Stimulated activated CD8-positive, alpha-beta memory T cell treated with anti-CD3 and anti-CD28 coated beads, Interleukin-12 subunit alpha, Interleukin-12 subunit beta, amount 100 ng/mL, for 24 hours (primary cell): ENCODE data around the gene VWA3A.
"Not testable (repeated sequence)": the region's sequence is repeated elsewhere in the genome, so short reads cannot be mapped to it uniquely, and the experiment has no call there.

Experiments
- DNase-seq: peaks from one replicate; pipeline ENCODE4 v3.0.0-alpha.2; 2020; ENCODE audit errors: extremely low read depth

Gene VWA3A

DNA sequence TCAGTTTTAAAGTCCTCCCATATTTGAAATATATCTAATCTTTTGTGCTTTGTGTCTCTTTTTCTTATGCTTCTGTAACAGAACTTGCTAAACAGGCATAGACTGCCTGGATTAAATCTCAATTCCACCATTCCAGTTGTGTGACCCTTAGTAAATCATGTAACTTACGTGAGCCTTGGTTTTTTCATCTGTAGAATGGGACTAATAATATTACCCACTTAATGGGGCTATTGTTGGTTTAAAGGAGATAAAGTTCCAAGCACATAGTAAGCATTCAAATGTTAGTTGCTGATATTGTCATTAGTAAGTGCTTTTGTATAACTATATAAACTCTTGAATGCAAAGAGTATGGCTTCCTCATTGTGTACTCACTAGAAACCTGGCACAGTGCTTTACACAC is 5.9 kb upstream of the VWA3A start:
- DNase-seq, result no peak

DNA sequence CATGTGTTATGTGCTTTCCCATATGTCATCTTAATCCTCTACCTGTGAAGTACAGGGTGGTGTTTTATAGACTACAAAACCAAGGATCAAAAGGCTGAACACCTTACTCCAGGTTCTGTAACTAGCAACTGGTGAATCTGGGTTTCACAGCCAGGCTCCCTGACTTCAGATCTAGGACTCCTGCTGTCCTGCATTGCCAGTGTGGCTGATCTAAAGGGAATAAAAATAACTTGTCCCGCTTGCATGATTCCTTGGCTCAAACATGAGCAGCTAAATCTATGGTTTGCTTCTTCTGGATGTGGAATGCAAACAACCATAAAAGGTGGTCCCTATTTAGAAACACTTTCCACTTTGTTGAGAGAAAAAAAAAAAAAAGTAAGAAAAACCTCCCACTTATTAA is 3.7 kb upstream of the VWA3A start:
- no peak for DNase-seq

DNA sequence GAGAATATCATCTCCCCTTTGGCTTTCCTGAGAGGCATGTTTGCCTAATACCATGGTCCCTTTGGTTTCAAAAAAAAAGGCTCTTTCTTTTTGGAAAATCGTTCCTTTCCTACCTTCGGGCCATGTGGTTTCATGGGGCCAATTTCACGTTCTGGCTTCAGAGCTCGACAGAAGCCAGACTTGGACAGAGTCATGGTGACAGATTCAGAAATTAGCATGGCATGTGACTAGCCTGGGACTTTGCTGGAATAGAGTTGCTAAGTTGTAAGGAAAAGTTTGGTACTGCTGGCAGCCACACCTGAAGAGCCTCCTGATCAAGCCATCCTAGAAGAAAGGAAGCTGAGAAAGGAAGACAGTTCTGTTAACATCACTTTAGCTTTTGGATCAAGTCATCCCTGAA is 2.4 kb upstream of the VWA3A start:
- no peak for DNase-seq

DNA sequence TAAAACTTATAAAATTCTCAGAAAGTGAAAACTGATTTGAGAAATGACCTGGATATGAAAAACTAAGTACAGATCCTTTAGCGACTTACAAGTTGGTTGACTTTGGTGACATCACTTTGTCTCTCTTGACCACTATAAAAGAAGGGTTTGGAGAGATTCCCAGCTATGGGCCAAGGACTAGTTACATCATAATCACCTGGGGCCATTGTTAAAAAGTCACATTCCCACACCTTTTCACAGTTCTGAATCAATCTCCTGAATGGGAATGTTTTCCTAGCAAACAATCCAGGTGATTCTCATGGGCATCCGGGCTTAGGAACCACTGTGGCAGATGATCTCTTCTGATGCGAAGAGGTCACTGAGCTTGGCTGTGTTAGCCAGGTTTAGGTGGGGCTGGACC is 620 bp upstream of the VWA3A start:
- no peak for DNase-seq

DNA sequence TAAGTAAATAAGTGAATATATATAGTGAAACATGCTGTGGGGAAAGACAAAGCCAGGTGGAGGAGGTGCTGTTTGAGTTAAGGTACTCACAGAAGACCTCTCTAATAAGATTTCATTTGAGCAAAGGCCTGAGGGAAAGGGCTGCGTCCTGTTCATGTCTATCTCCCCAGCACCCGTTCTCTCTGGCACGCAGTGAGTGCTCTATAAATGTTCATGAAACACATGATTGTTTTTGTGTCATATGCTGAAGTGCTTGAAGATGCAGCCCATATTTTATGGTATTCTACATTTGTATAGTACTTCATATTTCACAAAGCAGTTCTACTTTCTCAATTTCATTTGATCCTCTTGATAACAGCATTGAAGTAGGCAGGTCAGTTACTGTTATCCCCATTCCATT is 990 bp downstream of the VWA3A start:
- no peak for DNase-seq

DNA sequence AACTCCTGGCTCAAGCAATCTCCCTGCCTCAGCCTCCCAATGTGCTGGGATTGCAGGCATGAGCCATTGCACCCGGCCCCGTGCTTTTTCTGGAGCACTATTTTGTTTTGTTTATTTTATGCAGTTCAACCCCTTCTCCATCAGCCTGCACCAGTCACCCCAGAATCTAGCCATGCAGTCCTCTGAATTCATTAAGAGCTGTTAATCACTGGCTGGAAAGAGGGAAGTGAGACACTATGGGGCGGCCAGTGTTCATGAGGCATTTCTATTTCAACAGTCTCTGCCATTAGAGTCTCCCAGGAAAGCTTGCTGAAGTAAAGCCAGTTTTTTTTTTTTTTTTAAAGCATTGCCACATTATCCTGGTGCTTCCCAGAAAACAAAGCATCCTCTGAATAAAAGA is 1.7 kb downstream of the VWA3A start:
- DNase-seq, result no peak

DNA sequence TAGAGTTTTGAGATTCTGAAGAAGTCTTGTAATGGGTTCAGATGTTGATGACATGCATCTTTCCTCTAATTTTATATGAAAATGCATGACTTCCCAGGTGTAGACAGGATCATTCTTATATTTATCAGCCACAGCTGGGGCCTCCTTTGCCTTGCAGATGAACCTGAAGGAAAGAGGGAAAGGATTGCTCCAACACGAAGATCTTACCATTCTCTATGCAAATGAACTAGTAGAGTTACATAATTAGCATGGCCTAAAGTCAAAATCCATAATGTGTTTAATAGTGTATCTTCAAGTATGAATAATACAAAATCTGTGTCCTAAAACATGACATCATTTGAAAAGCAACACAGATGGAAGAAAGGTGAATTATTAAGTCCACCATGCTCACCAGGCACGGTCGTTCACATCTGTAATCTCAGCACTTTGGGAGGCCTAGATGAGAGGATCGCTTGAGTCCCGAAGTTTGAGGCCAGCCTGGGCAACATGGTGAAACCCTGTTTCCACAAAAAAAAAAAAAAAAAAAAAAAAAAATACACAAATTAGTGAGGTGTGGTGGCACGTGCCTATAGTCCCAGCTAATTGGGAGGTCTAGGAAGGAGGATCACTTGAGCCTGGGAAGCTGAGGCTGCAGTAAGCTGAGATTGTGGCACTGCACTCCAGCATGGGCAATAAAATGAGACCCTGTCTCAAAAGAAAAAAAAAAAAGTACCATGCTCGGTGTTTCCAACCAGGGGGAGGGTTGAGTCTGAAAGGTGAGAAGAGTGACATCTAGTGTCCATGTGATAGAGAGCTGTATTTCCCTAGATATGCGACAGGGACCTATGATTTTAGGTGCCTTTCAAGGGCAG is 6.3 kb downstream of the VWA3A start:
- no peak for DNase-seq

DNA sequence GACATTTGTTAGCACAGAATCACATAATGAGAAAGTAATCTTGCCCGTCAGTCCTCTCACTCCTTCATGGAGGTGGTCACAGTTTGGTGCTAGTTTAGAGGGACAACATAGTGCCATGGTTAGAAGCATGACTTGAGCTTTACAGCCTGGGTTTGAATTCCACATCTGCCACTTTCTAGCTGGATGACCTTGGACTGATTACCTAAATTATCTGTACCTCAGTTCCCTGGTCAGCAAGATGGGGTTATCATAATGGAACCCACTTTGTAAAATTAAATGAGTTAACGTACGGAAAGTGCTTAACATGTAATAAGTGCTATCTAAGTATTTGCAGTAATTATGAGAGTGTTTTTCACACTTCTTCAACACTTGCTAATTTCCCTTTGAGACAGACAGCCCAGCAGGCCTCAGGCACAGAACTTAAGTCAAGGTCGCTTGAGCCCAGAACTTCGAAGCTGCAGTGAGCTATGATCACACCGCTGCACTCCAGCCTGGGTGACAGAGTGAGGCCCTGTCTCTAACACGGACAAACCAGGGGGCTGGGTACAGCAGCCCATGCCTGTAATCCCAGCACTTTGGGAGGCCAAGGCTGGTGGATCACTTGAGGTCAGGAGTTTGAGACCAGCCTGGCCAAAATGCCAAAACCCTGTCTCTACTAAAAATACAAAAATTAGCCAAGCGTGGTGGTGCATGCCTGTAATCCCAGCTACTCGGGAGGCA is 7.1 kb downstream of the VWA3A start:
- no peak for DNase-seq

DNA sequence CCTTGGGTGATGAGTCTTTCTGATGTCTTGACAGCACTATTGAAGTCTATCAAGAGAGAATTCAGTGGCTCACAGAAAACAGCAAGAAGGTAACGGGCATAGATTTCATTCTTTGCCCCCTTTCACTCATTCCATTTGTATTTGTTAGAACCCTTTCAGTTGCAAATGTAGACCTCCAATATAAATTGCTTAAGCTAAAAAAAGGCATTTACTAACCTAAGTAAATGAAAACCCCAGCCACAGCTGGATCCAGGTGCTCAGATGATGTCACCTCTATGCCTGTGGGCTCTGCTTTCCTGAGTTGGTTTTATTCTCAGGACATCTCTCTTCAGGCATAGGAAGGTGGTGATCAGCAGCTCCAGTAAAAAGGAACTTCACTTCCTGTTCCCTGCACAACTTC is 11.1 kb downstream of the VWA3A start:
- no peak for DNase-seq

DNA sequence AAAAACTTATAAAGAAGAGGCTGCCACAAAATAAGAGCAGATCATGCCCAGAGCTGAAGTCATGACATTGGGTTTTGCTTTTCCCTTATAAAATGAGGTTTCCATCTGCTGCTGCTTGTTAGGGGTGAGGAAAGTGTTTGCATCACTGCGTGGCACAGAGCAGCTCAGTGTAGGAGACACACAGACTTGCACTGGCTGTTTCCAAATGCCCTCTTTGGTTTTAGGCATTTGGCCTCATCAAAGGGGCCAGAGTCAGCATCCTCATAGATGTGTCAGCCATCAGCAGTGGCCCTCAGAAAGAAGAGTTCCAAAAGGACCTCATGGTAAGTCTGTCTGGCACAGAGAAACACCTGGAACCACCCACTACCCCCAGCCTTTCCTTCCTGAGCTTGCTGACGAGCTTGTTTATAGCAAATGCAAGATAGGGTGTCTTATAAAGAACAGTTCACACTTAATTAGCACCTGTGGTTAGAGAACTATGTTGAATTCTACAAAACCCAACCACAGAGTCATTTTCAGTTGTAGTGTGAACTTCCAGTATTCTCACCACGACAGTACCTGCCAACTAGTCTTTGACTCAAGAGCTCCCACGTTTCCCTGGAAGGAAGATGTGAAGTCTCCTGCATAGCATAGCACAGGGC is 17.0 kb downstream of the VWA3A start:
- DNase-seq, result no peak

DNA sequence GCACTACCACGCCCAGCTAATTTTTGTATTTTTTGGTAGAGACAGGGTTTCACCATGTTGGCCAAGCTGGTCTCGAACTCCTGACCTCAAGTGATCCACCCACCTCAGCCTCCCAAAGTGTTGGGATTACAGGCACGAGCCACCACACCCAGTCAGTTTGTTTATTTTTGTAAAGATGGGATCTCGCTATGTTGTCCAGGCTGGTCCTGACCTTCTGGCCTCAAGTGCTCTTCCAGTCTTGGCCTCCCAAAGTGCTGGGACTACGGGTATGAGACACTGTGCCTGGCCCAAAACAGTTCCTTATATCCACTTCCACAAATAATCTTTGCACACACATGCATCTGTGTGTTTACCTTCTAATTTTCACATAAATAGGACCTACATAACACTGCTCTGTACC is 19.3 kb downstream of the VWA3A start:
- DNase-seq, result not testable (repeated sequence)

DNA sequence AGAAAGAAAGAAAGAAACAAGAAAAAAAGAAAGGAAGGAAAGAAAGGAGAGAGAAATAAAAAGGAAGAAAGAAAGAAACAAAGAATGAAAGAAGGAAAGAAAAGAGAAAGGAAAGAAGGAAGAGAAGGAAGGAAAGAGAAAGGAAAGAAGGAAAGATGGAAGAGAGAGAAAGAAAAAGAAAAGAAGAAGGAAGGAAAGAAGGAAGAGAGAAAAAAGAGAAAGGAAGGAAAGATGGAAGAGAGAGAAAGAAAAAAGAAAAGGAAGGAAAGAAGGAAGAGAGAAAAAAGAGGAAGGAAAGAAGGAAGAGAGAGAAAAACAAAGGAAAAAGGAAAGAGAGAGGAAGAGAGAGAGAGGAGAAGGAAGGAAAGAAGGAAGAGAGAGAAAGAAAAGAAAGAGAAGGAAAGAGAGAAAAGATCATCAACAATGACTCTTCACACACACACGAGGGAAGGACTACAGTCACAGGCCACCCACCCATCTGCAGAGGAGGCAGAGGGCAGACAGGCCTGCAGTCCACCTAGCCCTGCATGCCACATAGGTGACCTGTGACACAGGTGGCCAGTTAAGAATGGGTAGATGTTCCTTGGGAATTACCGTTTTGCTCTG is 23.9 kb downstream of the VWA3A start:
- DNase-seq, result no peak

DNA sequence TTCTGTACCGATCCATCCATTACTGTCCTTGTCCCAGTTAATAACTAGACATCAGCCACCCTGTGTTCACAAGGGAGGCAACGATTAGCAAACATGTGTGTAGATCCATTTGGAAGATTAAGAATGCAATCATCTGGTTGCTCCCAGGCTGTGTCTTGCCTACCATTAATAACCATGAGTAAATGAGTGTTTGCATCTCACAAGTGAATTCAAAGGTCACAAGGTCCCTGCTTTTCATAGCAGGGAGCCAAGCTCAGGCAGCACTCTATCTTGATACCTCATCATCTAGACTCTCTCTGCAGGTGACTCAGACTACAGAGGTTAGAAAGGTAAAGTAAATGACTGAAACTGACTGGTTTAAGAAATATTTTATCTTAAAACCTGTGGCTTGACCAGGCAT is 25.3 kb downstream of the VWA3A start:
- DNase-seq, result no peak

DNA sequence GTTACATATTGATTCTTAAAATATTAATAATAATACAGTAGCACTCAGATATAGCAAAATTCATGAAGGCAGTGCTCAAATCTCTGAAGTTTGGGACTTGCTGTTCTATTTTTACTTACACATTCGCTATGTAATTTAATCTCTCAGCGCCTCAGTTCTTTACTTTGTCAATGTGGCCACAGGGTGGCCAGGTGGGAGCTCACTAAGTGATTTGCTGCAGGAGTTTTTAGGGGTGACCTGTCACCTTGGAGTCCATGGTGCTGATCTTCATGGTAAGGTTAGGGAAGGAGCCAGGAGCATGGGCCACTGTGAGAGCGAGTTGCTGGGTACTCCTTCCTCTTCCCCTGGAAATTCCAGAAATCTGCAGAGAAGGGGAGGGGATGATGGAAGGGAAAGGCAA is 28.1 kb downstream of the VWA3A start:
- no peak for DNase-seq

DNA sequence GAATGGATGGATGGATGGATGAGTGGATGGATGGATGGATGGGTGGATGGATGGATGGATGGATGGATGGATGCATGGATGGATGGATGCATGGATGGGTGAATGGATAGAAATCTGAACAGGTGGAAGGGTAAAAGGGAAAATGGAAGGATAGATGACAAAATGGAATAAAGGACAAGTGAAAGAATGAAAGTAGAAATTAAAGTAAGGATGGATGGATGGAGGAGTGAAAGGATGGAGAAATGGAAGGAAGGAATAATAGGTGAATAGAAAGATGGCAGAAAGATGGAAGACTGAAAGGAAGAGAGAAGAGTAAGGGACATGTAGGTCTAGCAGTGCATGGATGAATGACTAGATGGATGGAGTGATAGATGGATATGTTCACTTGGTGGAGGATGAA is 29.9 kb downstream of the VWA3A start:
- no peak for DNase-seq

DNA sequence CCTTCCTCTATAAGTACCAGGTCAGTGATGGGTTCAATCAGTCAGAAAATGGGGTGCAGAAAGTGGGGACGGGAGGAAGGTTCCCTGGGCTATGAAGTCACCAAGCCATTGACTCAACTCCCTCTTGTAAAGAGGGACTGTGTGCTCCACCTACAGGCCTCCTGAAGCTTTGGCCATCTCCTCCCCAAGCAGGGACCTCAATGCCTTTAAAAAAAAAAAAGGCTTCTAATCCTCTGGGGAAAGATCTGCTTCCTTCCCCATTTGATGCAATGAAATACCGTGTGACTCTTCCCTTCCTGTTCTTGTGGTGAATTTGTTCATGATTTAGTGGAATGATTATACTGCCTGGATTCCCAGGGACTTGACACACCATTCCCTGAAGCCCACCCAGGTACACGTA is 30.8 kb downstream of the VWA3A start:
- no peak for DNase-seq

DNA sequence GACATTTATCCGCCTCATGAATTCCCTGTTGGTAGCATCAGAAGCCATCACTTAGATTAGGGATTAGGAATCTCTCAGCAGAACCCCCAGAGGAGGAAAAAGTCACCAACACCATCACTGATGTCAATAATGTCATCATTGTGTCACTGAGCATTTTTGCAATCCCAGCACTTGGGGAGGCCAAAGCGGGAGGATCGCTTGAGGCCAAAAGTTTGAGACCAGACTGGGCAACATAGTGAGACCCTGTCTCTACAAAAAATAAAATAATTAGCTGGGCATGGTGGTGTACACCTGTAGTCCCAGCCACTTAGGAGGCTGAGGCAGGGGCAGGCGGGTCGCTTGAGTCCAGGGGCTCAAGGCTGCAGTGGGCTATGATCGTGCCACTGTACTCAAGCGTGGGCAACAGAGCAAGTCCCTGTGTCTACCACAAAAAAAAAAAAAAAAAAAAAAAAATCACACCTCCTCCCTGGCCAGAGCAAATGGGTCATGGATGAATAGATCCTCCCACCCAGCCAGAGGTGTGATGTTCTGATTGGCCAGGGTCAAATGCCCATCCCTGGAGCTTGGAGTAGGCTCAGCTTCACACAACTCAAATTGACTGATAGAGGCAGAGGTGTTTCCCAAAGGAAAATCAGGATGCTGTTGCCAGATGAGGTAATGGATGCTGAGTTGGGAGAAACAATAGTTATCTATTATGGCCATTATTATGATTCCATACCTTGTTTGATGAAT is 31.6 kb downstream of the VWA3A start:
- no peak for DNase-seq

DNA sequence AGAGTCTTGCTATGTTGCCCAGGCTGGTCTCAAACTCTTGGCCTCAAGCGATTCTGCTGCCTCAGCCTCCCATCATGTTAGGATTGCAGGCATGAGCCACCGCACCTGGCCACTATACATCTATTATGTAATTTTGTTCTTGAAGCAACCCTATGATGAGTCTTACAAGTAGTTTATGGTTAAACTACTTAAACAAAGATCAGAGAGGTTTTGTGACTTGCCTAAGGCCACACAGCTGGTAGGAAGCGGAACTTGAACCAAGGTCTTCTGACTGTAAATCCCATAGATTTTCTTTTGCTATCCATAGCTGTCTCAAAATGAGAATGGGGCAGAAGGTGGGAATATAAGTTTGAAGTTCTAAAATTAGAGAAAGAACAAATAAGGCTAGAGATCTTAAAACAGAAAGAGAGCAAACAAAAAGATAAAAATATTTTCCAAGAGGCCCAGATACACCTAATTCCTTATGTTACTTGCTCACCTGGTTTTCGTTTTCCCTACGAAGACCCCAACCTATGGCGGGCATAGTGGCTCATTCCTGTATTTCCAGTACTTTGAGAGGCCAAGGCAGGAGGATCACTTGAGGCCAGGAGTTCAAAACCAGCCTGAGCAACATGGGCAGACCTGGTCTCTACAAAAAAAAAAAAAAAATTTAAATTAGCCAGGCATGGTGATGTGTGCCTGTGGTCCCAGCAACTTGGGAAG is 32.4 kb downstream of the VWA3A start:
- DNase-seq, result no peak

DNA sequence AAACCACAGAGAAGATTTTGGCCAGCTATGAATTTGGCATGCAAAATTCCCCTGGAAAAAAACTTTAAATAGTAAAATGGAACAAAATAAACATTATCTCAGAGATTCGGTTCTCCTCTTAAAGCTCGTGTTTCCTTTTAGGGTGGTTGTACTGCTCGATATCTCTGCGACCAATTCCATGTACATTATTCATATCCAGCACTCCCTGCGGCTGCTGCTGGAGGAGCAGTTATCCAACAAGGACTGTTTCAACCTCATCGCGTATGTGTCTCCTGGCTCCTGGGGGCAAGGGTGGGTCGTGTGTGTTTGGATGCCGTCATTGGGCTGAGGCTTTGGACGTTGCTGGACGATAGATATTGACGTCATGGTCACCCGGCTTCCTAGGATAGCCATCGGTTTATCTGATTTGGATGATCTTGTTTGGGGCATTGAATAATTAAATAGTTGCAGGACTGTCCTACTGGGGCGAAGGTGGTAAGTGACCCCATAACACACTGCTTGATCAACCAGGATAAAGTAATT is 33.8 kb downstream of the VWA3A start:
- DNase-seq, result no peak

DNA sequence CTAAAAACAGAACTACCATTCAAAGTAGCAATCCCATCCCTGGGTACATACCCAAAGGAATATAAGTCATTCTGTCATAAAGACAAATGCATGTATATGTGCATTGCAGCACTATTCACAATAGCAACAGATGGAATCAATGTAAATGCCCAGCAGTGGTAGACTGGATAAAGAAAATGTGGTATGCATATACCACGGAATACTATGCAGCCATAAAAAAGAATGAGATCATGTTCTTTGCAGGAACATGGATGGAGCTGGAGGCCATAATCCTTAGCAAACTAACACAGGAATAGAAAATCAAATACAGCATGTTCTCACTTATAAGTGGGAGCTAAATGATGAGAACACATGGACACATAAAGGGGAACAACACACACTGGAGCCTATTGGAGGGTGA is 36.2 kb downstream of the VWA3A start:
- DNase-seq, result not testable (repeated sequence)

DNA sequence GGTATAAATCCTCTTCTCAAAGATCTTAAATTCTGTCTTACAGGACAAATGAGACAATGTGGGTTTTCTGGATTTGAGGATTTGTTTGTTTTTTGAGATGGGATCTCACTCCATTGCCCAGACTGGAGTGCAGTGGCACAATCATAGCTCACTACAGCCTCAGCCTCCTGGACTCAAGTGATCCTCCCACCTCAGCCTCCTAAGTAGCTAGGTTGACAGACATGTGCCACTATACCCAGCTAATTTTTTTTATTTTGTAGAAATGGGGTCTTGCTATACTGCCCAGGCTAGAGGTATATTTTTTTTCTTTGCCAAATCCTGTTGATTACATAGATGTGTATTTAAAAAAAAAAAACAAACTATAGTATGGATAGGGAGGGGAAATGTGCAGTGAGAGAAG is 38.2 kb downstream of the VWA3A start:
- no peak for DNase-seq
